Testis (tissue), 2 donors: ENCODE data around the gene SH3RF3.

Source experiments
- POLR2A ChIP-seq: fragments of 450-650 bp; IDR thresholded peaks from one replicate; pipeline ENCODE4 v1.6.1; 2017; ENCODE audit warnings: antibody characterized with exemption, mild to moderate bottlenecking, moderate library complexity
- TF ChIP-seq, protein P1 (sequence below), 3 experiments: fragments of 450-650 bp in 2 of 3; fragments of 200-600 bp in 1 of 3; sonication (generic) in 1 of 3; IDR thresholded peaks; one replicate each; pipeline ENCODE4 v1.5.1; 2016 to 2019; ENCODE audit warnings: antibody characterized with exemption in 3 of 3, mild to moderate bottlenecking in 2 of 3, moderate library complexity in 1 of 3

DNA sequence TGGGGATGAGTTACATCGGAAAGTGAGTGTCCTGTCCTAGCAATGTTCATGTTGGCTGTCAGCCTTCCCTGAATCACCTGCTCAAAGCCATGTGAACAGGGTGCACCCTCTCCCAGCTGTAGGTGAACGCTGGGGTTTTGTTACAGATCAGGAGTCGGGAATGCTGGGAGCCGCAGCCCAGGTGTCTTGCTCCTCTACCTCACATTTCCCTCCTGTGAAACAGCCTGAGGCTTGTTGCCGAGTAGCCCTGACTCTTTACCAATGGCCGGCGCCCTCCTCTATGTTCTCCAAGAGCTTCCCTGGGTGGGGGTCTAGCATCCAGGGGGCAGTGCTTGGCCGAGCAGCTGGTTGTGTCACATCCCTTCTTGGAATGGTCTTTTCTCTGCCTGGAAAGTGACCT, 164.7 kb downstream of the SH3RF3 start:
- TF ChIP-seq, protein P1, sequence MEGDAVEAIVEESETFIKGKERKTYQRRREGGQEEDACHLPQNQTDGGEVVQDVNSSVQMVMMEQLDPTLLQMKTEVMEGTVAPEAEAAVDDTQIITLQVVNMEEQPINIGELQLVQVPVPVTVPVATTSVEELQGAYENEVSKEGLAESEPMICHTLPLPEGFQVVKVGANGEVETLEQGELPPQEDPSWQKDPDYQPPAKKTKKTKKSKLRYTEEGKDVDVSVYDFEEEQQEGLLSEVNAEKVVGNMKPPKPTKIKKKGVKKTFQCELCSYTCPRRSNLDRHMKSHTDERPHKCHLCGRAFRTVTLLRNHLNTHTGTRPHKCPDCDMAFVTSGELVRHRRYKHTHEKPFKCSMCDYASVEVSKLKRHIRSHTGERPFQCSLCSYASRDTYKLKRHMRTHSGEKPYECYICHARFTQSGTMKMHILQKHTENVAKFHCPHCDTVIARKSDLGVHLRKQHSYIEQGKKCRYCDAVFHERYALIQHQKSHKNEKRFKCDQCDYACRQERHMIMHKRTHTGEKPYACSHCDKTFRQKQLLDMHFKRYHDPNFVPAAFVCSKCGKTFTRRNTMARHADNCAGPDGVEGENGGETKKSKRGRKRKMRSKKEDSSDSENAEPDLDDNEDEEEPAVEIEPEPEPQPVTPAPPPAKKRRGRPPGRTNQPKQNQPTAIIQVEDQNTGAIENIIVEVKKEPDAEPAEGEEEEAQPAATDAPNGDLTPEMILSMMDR (IDR thresholded peaks at IDR 0.05) = no peak
- TF ChIP-seq POLR2A = no peak
